Activated T-cell treated with anti-CD3 and anti-CD28 coated beads for 48 hours (primary cell): Measurements from ENCODE around the gene AOC3.
"Not testable (repeated sequence)": the region's sequence is repeated elsewhere in the genome, so short reads cannot be mapped to it uniquely, and the experiment has no call there.

Source experiments
- DNase-seq: peaks from one replicate; pipeline ENCODE4 v3.0.0-alpha.2; 2020; ENCODE audit warnings: low read depth

Gene AOC3

GRCh38 chr17:42894283-42895184 is 43.5 kb downstream of the AOC3 start:
- DNase-seq, result no peak

DNA sequence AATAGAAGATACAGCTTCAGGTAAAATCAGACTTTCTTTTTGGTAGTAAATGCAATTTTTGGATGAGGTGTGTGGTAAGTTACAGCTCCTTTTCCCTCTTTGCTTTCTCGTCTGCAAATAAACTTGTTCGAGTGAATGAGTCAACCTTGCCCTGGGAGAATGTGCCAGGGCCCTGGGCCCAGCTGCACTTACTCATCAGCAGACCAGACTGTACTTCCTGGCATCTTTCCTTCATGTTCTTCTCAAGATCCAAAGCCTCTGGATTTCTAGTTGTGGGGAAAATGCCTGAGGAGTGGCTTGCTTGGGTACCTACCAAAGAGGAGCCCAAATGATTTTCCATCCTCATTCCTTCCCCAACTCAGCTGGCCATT is 44.2 kb downstream of the AOC3 start:
- no peak for DNase-seq

- DNase-seq, result no peak
These were observed 47.3 kb downstream of the AOC3 start for GRCh38 chr17:42898147-42898811.

DNA sequence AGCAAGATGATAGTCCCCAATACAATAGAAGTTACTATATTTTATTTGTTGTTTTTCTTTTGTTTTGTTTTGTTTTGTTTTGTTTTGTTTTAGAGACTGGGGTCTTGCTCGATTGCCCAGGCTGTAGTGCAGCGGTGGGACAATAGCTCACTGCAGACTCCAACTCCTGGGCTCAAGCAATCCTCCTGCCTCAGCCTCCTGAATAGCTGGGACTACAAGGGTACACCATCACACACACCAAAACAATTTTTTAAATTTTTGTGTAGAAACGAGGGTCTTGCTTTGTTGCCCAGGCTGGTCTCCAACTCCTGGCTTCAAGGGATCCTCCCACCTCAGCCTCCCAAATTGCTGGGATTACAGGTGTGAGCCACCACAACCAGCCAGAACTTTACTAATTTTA is 49.0 kb downstream of the AOC3 start:
- DNase-seq, result not testable (repeated sequence)

DNA sequence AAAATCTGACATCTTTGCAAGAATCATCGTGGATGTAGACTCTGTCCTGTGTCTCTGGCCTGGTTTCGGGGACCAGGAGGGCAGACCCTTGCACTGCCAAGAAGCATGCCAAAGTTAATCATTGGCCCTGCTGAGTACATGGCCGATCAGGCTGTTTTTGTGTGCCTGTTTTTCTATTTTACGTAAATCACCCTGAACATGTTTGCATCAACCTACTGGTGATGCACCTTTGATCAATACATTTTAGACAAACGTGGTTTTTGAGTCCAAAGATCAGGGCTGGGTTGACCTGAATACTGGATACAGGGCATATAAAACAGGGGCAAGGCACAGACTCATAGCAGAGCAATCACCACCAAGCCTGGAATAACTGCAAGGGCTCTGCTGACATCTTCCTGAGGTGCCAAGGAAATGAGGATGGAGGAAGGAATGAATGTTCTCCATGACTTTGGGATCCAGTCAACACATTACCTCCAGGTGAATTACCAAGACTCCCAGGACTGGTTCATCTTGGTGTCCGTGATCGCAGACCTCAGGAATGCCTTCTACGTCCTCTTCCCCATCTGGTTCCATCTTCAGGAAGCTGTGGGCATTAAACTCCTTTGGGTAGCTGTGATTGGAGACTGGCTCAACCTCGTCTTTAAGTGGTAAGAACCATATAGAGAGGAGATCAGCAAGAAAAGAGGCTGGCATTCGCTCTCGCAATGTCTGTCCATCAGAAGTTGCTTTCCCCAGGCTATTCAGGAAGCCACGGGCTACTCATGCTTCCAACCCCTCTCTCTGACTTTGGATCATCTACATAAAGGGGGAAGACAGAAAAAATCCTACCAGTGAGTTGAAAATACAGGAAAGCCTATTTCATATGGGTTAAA is 49.7 kb downstream of the AOC3 start, which contains the start of gene G6PC1:
Gene G6PC1, plus strand, starts transcription at position 340 of the 872 bp plus-strand sequence. Its CDS starts 78 bp downstream, at position 418.
- no peak for DNase-seq

DNA sequence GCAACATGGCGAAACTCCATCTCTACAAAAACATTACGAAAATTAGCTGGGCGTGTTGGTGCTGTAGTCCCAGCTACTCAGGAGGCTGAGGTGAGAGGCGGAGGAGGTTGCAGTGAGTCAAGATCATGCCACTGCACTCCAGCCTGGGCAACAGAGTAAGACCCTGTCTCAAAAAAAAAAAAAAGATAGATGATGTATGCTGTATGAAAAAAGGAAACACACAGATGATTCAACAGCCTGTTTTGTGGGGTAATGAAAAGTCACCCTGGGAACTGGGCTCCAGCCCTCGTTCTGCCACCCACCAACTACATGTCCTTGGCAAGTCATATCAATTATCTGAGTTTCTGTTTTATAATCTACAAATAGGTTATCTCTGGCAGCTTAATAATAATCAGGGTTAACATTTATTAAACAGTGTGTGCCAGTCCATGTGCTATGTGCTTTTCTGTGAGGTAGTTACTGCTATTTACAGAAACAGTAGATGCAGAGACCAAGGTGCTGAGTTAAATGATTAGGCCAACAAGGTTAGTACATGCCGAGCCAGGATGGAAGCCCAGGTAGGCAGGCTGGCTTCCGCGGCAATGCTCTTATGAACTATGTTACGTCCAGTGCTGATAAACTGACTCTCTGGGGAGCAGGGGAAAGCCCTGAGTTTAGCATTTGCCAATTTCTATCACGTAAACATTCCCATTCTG is 50.7 kb downstream of the AOC3 start:
- DNase-seq, result no peak

DNA sequence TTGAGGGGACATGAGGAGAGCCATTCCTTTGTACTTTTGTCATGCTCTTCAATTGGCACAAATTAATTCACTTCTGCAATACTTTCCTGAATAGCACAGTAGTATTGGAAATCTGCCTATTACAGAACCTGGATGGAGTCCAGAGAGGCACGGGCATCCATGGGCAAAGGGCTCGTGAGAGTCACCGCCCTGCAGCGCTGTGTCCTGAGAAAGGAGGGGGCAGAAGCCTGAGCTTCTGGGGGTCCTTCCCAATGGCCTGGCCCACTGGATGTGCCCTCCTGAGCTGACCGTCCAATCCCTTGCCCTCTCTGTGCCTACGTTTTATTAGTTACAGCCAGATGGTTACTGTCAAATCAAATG is 53.1 kb downstream of the AOC3 start:
- DNase-seq, result no peak

GRCh38 chr17:42906772-42907446 is 55.9 kb downstream of the AOC3 start:
- DNase-seq, result no peak
